PC-9 (cell line): ENCODE results near the gene DLEU7. TPM values are rescaled to one million over a fixed set of nuclear protein-coding genes. Genes with fewer than 3 reads are reported as not detected.

Experiments
- BruUV-seq: library from RNA; stranded (reverse); fragments of 400-500 nt; replicated peaks from 2 replicates; lab custom pipeline; 2021; lab: Mats Ljungman, UMichigan
- CTCF ChIA-PET: fragments of 300-600 bp; sonication (Branson Sonifier 250); formaldehyde crosslinking; loops from one replicate; lab custom pipeline; 2022; ENCODE audit warnings: antibody characterized with exemption; lab: Charles Lee
- POLR2A ChIA-PET: fragments of 300-600 bp; sonication (Branson Sonifier 250); formaldehyde crosslinking; loops from one replicate; lab custom pipeline; 2022; ENCODE audit warnings: antibody characterized with exemption; ENCODE audit not compliant: unreplicated experiment; lab: Charles Lee
- DNase-seq, 2 experiments: peaks; one replicate each; pipeline versions ENCODE4 v3.0.0 to v3.0.0-alpha.2; 2015 to 2022; ENCODE audit warnings: mixed read lengths in 1 of 2
- H2AFZ ChIP-seq: fragments of 200-600 bp; sonication (generic); 2 replicates; pipeline ENCODE4 v1.8.1; 2017; ENCODE audit warnings: antibody characterized with exemption
- H3F3A ChIP-seq: fragments of 200-600 bp; sonication (generic); 2 replicates; pipeline ENCODE4 v1.8.1; 2017; ENCODE audit warnings: antibody characterized with exemption, mild to moderate bottlenecking, low read depth; ENCODE audit not compliant: insufficient read depth
- H3K27ac ChIP-seq: fragments of 200-600 bp; sonication (generic); 2 replicates; pipeline ENCODE4 v1.6.1; 2016; ENCODE audit warnings: mixed run types
- H3K27me3 ChIP-seq: fragments of 200-600 bp; sonication (generic); 2 replicates; pipeline ENCODE4 v1.6.1; 2016; ENCODE audit warnings: low read depth, mixed run types; ENCODE audit not compliant: insufficient read depth
- H3K36me3 ChIP-seq: fragments of 200-600 bp; sonication (generic); 2 replicates; pipeline ENCODE4 v1.6.1; 2016; ENCODE audit warnings: low read depth, mixed run types
- H3K4me1 ChIP-seq: fragments of 200-600 bp; sonication (generic); replicated peaks from 2 replicates; pipeline ENCODE4 v1.6.1; 2016; ENCODE audit warnings: mixed run types; ENCODE audit not compliant: insufficient read depth
- H3K4me2 ChIP-seq: fragments of 200-600 bp; sonication (generic); 2 replicates; pipeline ENCODE4 v1.6.1; 2017; ENCODE audit warnings: mixed run types
- H3K4me3 ChIP-seq: fragments of 200-600 bp; sonication (generic); 2 replicates; pipeline ENCODE4 v1.6.1; 2016; ENCODE audit warnings: mixed run types
- H3K79me2 ChIP-seq: fragments of 200-600 bp; sonication (generic); 2 replicates; pipeline ENCODE4 v1.6.1; 2017; ENCODE audit warnings: low read depth, mixed run types
- H3K9me2 ChIP-seq: fragments of 200-600 bp; sonication (generic); 2 replicates; pipeline ENCODE4 v1.8.1; 2017; ENCODE audit warnings: mild to moderate bottlenecking; ENCODE audit not compliant: insufficient read depth
- H3K9me3 ChIP-seq: fragments of 200-600 bp; sonication (generic); 2 replicates; pipeline ENCODE4 v1.8.1; 2016; ENCODE audit warnings: low read depth; ENCODE audit not compliant: insufficient read depth
- H4K20me1 ChIP-seq: fragments of 200-600 bp; sonication (generic); 2 replicates; pipeline ENCODE4 v1.8.1; 2017; ENCODE audit not compliant: insufficient read depth
- EZH2 ChIP-seq: fragments of 200-600 bp; sonication (generic); IDR thresholded peaks from 2 replicates; pipeline ENCODE4 v1.8.0; 2017; ENCODE audit warnings: antibody characterized with exemption, low read depth
- intact Hi-C: fragments of 100-400 bp; cut with micrococcal nuclease; formaldehyde crosslinking; loops from one replicate; pipeline ENCODE4 v1.10.0; 2022; ENCODE audit not compliant: unreplicated experiment
- total RNA-seq: library from RNA; stranded (reverse); gene quantifications from 2 replicates; pipeline ENCODE4 v1.2.3, GENCODE V29; 2021
- TF ChIP-seq, protein P1 (sequence below): fragments of 200-600 bp; sonication (generic); conservative IDR thresholded peaks from 2 replicates; pipeline ENCODE4 v1.6.1; 2017; ENCODE audit warnings: mixed run types, antibody characterized with exemption, mild to moderate bottlenecking, moderate library complexity

Gene DLEU7
- total RNA-seq, 1 experiment from 2014 or later: not detected

DNA sequence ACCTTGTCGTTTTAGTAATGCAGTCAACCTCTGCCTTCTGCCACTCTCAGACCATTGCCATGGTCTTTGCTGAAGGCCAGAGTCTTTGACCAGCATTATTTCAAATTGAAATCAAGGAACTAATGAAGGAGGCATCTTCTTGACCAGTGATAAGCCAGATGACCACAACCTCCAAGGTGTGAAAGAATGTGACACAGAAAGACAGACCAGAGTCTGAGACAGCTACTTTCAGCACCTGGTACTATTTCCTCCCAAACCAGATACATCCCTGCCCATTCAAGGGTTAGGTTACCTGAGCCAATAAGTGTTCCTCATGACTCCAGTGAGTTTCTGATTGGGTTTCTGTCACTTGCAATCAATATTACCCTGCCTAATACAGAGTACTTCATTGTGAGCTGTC, 45.8 kb upstream of the DLEU7 start:
- POLR2A ChIA-PET: no interaction called here
- BruUV-seq: no TSS peak
- H3K4me2 ChIP-seq: no peak overlapping the region
- H3F3A ChIP-seq: no peaks in the 10 kb centered on the region
- no peaks in the 10 kb centered on the region for H3K36me3 ChIP-seq
- H3K4me1 ChIP-seq: no peaks in the 10 kb centered on the region
- intact Hi-C loops: no loop called here
- no peak for DNase-seq
- no peaks in the 10 kb centered on the region for H3K27me3 ChIP-seq
- H4K20me1 ChIP-seq: no peaks in the 10 kb centered on the region
- TF ChIP-seq EZH2: no peak
- TF ChIP-seq, protein P1, sequence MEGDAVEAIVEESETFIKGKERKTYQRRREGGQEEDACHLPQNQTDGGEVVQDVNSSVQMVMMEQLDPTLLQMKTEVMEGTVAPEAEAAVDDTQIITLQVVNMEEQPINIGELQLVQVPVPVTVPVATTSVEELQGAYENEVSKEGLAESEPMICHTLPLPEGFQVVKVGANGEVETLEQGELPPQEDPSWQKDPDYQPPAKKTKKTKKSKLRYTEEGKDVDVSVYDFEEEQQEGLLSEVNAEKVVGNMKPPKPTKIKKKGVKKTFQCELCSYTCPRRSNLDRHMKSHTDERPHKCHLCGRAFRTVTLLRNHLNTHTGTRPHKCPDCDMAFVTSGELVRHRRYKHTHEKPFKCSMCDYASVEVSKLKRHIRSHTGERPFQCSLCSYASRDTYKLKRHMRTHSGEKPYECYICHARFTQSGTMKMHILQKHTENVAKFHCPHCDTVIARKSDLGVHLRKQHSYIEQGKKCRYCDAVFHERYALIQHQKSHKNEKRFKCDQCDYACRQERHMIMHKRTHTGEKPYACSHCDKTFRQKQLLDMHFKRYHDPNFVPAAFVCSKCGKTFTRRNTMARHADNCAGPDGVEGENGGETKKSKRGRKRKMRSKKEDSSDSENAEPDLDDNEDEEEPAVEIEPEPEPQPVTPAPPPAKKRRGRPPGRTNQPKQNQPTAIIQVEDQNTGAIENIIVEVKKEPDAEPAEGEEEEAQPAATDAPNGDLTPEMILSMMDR: no peak
- no peak overlapping the region for H2AFZ ChIP-seq
- H3K79me2 ChIP-seq: no peaks in the 10 kb centered on the region
- H3K9me2 ChIP-seq: no peaks in the 10 kb centered on the region; the same call in 1 of the 2 replicates
- H3K27ac ChIP-seq: no peak overlapping the region
- CTCF ChIA-PET: no interaction called here
- H3K9me3 ChIP-seq: no peaks in the 10 kb centered on the region
- H3K4me3 ChIP-seq: no peak overlapping the region

DNA sequence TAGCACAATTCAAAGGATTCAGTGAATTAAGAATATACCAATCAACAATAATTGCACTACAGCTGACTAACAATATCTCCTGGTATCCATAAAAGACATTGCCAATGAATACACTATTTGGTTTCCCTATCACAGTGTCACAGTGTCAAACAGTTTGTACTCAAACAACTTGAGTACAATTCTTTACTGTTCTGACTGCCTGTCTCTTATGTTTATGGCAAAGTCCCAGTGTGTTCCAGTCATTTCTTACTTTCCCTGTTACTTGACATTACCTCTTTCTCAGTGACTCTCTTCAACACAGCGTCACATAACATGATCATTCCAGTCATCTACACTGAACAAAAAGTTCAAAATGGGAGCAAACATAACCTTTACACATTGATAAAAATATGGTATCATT, 44.9 kb upstream of the DLEU7 start:
- H3K27ac ChIP-seq: no peak overlapping the region
- no peaks in the 10 kb centered on the region for H3K36me3 ChIP-seq
- no peaks in the 10 kb centered on the region for H3K27me3 ChIP-seq
- no peak overlapping the region for H3K4me2 ChIP-seq
- H3K9me2 ChIP-seq: no peaks in the 10 kb centered on the region; the same call in 1 of the 2 replicates
- DNase-seq: no peak
- no peaks in the 10 kb centered on the region for H3K79me2 ChIP-seq
- no peaks in the 10 kb centered on the region for H4K20me1 ChIP-seq
- no peaks in the 10 kb centered on the region for H3K9me3 ChIP-seq
- H2AFZ ChIP-seq: no peak overlapping the region
- TF ChIP-seq, protein P1: no peak
- no peak for TF ChIP-seq EZH2
- POLR2A ChIA-PET: no interaction called here
- intact Hi-C loops: no loop called here
- BruUV-seq: no TSS peak
- H3F3A ChIP-seq: no peaks in the 10 kb centered on the region
- H3K4me1 ChIP-seq: no peaks in the 10 kb centered on the region
- H3K4me3 ChIP-seq: no peak overlapping the region
- CTCF ChIA-PET: no interaction called here

DNA sequence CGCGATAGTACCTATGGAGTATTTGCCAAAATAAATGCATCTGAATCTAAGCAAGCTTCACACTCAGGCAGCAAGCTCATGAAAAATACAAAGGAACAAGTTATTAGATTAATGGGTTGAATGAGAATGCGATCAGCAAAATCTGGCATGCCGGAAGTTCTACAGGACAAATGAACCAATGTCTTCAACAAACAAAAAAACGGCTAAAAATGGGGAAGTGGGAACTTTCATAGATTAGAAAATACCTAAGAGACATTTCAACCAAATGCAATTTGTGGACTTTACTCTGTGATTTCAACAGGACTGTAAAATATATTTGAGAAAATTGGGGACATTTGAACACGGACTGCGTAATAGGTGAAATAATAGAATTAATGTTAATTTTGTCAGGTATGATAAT, 43.7 kb upstream of the DLEU7 start:
- Histone ChIP-seq H3K9me3 (no peaks in the 10 kb centered on the region), H3K79me2 (no peaks in the 10 kb centered on the region), H3K27ac (no peak overlapping the region), H2AFZ (no peak overlapping the region), H4K20me1 (no peaks in the 10 kb centered on the region), H3K4me3 (no peak overlapping the region), H3K4me2 (no peak overlapping the region), H3K27me3 (no peaks in the 10 kb centered on the region), H3F3A (no peaks in the 10 kb centered on the region), H3K36me3 (no peaks in the 10 kb centered on the region), H3K9me2 (no peaks in the 10 kb centered on the region; the same call in 1 of the 2 replicates), H3K4me1 (no peaks in the 10 kb centered on the region)
- ChIA-PET CTCF (no interaction called here), POLR2A (no interaction called here)
- intact Hi-C loops: no loop called here
- no peak for TF ChIP-seq EZH2
- TF ChIP-seq, protein P1: no peak
- no peak for DNase-seq
- BruUV-seq: no TSS peak
